Central memory CD8-positive, alpha-beta T cell (primary cell): ENCODE data around the gene FKBP1B.
"Not testable (repeated sequence)": the region's sequence is repeated elsewhere in the genome, so short reads cannot be mapped to it uniquely, and the experiment has no call there.

Source experiments
- ATAC-seq: fragments of 150-1000 bp; cut with Tn5 transposase; replicated peaks from 2 replicates; pipeline ENCODE4 v1.10.0; 2022; ENCODE audit warnings: mild to moderate bottlenecking, moderate FRiP score, moderate number of reproducible peaks; ENCODE audit not compliant: poor library complexity, severe bottlenecking; ENCODE audit errors: extremely low read depth
- DNase-seq, 2 donors: peaks; one replicate each; pipeline ENCODE4 v3.0.0; 2021; ENCODE audit warnings: low spot score in 2 of 2
- H3K27ac Mint-ChIP-seq: one replicate; pipeline ENCODE4 v1.8.0; 2022; ENCODE audit warnings: low read depth, mild to moderate bottlenecking, moderate library complexity, mixed read lengths
- H3K27me3 Mint-ChIP-seq: one replicate; pipeline ENCODE4 v1.8.0; 2022; ENCODE audit warnings: mixed read lengths
- H3K36me3 Mint-ChIP-seq: one replicate; pipeline ENCODE4 v1.8.0; 2022; ENCODE audit warnings: mild to moderate bottlenecking, moderate library complexity, mixed read lengths; ENCODE audit not compliant: insufficient read depth
- H3K4me1 Mint-ChIP-seq: one replicate; pipeline ENCODE4 v1.8.0; 2022; ENCODE audit warnings: mixed read lengths
- H3K4me3 Mint-ChIP-seq: one replicate; pipeline ENCODE4 v1.8.0; 2022; ENCODE audit warnings: mild to moderate bottlenecking, moderate library complexity, mixed read lengths
- H3K9me3 Mint-ChIP-seq: one replicate; pipeline ENCODE4 v1.8.0; 2022; ENCODE audit warnings: mixed read lengths

Gene FKBP1B

DNA sequence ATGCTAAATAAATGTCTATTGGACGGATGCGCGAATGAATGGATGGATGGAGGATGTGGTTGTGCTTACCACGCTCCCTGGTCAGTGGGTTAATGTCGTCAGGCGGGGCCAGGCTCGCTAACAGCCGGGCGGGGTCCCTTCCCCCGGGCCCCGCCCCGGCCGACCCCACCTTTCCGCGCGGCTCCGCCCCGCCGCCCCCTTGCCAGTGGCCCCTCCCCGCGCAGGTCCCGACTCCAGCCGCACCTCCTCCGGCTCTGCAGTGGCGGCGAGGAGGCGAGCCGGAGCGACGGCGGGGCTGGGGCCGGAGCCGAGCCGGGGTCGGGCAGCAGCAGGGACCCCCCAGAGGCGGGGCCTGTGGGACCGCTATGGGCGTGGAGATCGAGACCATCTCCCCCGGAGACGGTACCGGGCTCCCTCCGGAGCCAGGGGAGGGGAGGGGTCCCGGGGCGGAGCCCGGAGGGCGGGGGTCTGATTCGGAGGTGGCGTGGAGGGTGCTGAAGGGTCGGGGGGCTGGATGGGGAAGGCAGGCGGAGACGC, at the start of gene FKBP1B:
Gene FKBP1B, plus strand, starts transcription at position 257 of the 537 bp plus-strand sequence. Its CDS starts 109 bp downstream, at position 366.
- Mint-ChIP-seq H3K27me3 (no peaks in the 10 kb centered on the region), H3K36me3 (peaks cover 8% of the 10 kb centered on the region), H3K4me1 (peaks cover 33% of the 10 kb centered on the region), H3K9me3 (no peaks in the 10 kb centered on the region), H3K4me3 (no peak within 1 kb of the TSS), H3K27ac (no peak within 1 kb of the TSS)
- ATAC-seq (no peak), DNase-seq (peak in 1 of 2 donors; percentile 25)

DNA sequence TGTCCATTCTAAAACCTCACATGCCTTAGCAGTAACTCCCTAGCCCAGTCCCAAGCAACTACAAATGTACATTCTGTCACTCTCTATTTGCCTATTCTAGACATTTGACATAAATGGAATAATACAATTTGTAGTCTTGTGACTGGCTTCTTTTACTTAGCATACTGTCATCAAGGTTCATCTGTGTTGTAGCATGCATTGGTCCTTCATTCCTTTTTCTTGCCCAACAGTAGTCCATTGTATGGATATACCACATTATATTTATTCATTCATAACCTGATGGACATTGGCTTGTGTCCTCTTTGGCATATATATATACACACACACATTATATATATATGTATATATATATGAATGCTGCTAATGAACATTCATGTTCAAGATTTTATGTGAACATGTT, 41.8 kb upstream of the FKBP1B start:
- Mint-ChIP-seq H3K36me3 (peaks cover 1% of the 10 kb centered on the region), H3K4me1 (peaks cover 12% of the 10 kb centered on the region), H3K27ac (no peak overlapping the region), H3K9me3 (no peaks in the 10 kb centered on the region), H3K4me3 (no peak overlapping the region), H3K27me3 (peaks cover 22% of the 10 kb centered on the region)
- DNase-seq (no peak), ATAC-seq (no peak)

GRCh38 chr2:24008672-24009366, 40.7 kb upstream of the FKBP1B start:
- Mint-ChIP-seq H3K36me3 (peaks cover 1% of the 10 kb centered on the region), H3K9me3 (no peaks in the 10 kb centered on the region), H3K27ac (no peak overlapping the region), H3K27me3 (peaks cover 27% of the 10 kb centered on the region), H3K4me3 (no peak overlapping the region), H3K4me1 (peaks cover 12% of the 10 kb centered on the region)
- no peak for ATAC-seq
- DNase-seq: no peak

DNA sequence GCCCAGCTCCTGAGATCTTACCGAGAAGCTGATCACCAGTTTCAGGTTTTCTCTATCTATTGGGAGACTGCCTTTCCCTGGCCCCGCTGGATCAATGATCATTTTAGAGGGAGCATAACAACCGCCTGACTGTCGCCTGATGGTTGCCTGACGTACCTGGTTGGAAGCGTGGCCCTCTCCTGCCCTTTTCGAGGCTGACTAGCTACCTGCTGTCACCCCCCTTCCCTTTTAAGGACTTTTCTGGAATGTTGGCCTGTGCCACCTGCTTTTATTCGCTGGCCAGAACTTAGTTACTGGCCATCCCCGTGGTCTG, 40.2 kb upstream of the FKBP1B start:
- Mint-ChIP-seq H3K27ac (no peak overlapping the region), H3K27me3 (peaks cover 27% of the 10 kb centered on the region), H3K36me3 (peaks cover 1% of the 10 kb centered on the region), H3K4me3 (no peak overlapping the region), H3K4me1 (peaks cover 12% of the 10 kb centered on the region), H3K9me3 (no peaks in the 10 kb centered on the region)
- ATAC-seq (no peak), DNase-seq (no peak)

DNA sequence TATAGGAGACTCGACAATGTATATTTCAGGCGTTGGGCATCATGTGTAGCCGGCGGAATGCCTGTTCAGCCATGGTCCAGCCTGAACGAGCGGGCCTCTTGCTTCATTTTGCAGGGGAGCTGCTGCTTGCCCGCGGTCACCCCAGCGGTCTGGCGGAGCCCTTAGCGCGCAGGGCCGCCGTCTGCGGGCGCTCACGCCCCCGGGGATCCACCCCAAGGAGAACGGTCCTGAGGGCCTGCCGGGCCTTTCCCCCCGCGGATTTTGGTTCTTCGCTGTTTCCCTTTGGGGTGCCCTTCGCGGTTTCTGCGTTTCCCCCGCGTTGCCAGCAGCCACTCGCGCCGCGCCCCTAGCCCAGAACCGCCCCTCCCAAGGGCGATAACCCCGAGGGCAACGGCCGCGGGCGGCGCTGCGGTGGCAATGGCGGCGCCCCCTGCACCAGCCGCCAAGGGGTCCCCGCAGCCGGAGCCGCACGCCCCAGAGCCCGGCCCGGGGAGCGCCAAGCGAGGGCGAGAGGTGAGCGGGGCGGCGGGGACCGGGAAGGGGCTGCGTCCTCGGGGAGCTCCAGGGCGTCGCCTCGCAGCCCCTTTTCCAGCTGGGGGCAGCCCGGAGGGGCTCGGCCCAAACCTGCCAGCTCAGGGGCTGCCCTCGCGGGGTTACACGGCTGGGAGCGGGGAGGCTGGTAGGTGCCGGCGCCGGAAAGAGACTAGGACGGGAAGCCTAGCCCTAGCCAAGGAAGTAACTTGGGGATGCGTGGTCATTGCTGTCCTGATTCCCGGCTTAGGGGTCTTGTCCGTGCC, 39.7 kb upstream of the FKBP1B start, which contains the start of gene MFSD2B:
Gene MFSD2B, plus strand, starts transcription at position 406 of the 797 bp plus-strand sequence. Its CDS starts 12 bp downstream, at position 418.
- H3K9me3 Mint-ChIP-seq: no peaks in the 10 kb centered on the region
- H3K36me3 Mint-ChIP-seq: peaks cover 1% of the 10 kb centered on the region
- H3K27ac Mint-ChIP-seq: no peak within 1 kb of the TSS
- H3K27me3 Mint-ChIP-seq: peaks cover 27% of the 10 kb centered on the region
- no peak for DNase-seq
- H3K4me3 Mint-ChIP-seq: no peak within 1 kb of the TSS
- no peak for ATAC-seq
- peaks cover 12% of the 10 kb centered on the region for H3K4me1 Mint-ChIP-seq

DNA sequence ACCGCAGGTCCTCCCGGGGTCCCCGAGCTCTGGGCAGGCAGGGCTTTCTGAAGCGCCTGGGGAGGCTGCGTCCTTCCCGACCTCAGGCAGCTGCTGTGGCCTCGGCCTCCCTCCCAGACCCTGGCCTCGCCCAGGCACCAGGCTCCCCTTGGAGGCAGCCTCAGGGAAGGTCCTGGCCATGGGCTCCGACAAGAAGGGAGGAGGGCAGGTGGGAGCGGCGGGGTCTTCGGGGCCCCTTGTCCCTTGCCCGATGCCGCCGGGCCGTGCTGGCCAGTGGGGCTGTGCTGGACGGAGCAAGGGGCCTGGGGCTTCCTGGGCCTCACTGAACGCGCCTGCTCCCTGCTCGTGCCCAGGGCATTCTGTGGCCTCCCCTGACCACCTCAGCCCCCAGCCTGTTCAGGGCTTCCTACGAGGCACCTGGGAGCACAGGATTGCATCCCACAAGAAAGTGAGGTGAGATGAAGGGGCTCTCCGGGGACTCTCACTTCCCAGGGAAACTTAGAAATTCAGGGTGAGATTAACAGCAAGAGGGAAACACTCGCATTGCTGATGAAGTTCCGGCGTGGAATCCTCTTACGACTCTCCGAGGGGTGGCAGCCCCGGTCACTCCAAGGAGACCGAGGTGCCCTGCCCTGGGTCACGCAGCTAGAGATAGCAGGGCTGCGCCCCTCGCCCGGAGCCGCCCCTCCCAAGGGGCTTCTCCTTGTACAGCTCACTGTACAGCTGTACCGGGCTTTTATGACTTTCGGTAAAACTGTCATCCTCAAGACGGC, 38.9 kb upstream of the FKBP1B start:
- no peak overlapping the region for H3K4me3 Mint-ChIP-seq
- no peak overlapping the region for H3K27ac Mint-ChIP-seq
- peaks cover 12% of the 10 kb centered on the region for H3K4me1 Mint-ChIP-seq
- DNase-seq: no peak
- peaks cover 1% of the 10 kb centered on the region for H3K36me3 Mint-ChIP-seq
- no peaks in the 10 kb centered on the region for H3K9me3 Mint-ChIP-seq
- peaks cover 27% of the 10 kb centered on the region for H3K27me3 Mint-ChIP-seq
- ATAC-seq: no peak

DNA sequence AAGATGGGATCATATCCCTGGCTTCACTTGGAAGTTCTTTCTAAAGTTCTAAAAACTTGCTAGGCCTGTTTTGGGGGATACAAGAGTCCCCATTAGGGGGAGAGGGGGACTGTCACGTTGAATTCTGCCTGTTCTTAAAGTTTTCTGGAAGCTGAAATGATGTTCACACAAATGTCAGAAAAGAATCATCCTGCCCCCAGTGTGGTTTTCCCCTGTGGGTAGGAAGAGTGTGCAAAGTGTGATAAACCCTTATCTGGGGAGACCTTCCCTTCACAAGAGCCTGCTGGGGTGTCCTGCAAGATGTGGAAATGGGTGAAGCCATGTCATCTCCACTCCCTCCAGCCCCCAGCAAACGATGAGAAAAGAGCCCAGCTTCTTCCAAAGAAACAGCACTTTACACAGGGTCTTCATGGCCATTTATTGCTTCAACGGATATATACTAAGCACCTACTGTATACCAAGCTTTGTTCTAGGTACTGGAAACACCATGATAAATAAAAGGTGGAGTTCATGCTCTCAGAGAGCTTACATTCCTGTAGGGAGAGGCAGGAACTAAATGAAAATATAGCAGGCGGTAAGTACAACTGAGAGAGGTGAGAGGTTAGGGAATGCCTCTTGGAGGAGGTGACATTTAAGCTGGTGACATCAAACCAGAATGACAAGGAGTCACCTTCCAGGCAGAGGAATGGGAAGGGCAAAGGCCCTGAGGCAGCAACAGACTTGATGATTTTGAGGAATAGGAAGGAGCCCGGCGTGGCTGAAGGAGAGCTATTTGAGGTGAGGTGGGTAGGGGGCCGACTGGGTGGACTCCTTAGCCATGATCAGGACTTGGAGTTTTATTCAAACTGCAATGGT, 38.1 kb upstream of the FKBP1B start:
- peaks cover 12% of the 10 kb centered on the region for H3K4me1 Mint-ChIP-seq
- peaks cover 27% of the 10 kb centered on the region for H3K27me3 Mint-ChIP-seq
- no peak for DNase-seq
- H3K9me3 Mint-ChIP-seq: no peaks in the 10 kb centered on the region
- no peak for ATAC-seq
- no peak overlapping the region for H3K27ac Mint-ChIP-seq
- H3K4me3 Mint-ChIP-seq: no peak overlapping the region
- H3K36me3 Mint-ChIP-seq: peaks cover 1% of the 10 kb centered on the region

GRCh38 chr2:24012521-24013188, 36.9 kb upstream of the FKBP1B start:
- Mint-ChIP-seq H3K4me3 (no peak overlapping the region), H3K27ac (no peak overlapping the region), H3K36me3 (peaks cover 1% of the 10 kb centered on the region), H3K4me1 (peaks cover 12% of the 10 kb centered on the region), H3K27me3 (peaks cover 27% of the 10 kb centered on the region), H3K9me3 (no peaks in the 10 kb centered on the region)
- ATAC-seq (no peak), DNase-seq (no peak)

- H3K9me3 Mint-ChIP-seq, H3K4me3 Mint-ChIP-seq, ATAC-seq, H3K36me3 Mint-ChIP-seq, DNase-seq, H3K27ac Mint-ChIP-seq: not testable (repeated sequence)
- Mint-ChIP-seq H3K27me3 (peaks cover 27% of the 10 kb centered on the region), H3K4me1 (peaks cover 12% of the 10 kb centered on the region)
Measured at GRCh38 chr2:24014902-24015301, 34.6 kb upstream of the FKBP1B start.

DNA sequence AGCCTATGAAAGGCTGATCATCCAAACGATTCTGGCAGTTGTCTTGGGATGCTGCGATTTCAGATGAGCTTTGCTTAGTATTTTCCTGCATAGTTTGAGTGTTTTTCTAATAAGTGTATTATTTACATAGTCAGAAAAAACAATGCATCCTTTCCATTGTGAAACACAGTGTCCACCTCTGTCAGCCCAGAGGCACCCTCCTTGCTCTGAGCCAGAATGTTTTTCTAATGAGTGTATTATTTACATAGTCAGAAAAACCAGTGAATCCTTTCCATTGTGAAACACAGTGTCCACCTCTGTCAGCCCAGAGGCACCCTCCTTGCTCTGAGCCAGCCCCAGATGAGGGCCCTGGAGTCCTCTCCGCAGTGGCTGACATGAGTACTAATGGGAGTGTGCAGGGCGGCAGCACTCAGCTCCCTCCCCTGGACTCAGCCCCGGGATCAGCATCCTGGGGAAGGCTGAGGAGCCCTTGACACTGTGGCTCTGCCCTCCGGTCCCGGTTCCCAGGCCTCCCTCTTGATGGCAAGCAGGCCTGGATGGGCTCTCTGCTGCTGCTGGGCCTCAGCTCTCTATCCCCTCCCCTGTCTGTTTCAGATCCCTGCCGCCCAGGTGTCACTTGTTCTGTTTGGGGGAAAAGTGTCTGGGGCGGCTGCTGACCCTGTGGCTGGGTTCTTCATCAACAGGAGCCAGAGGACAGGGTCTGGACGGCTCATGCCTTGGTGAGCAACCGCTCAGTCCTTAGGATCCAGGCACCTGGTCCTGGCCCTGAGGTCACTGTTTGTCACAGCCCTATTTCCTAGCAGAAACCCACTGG, 33.8 kb upstream of the FKBP1B start:
- Mint-ChIP-seq H3K27ac (no peak overlapping the region), H3K4me1 (peaks cover 12% of the 10 kb centered on the region), H3K9me3 (no peaks in the 10 kb centered on the region), H3K36me3 (no peaks in the 10 kb centered on the region), H3K27me3 (peaks cover 24% of the 10 kb centered on the region), H3K4me3 (no peak overlapping the region)
- no peak for DNase-seq
- ATAC-seq: no peak

- ATAC-seq (no peak), DNase-seq (no peak)
- Mint-ChIP-seq H3K4me1 (peaks cover 6% of the 10 kb centered on the region), H3K9me3 (no peaks in the 10 kb centered on the region), H3K27ac (no peak overlapping the region), H3K36me3 (no peaks in the 10 kb centered on the region), H3K27me3 (peaks cover 18% of the 10 kb centered on the region), H3K4me3 (no peak overlapping the region)
Measured at GRCh38 chr2:24016376-24016761, 33.2 kb upstream of the FKBP1B start.
